CMK (cell line): ENCODE results near the gene LBR.

Experiments
- DNase-seq: peaks from one replicate; pipeline ENCODE4 v3.0.0-alpha.2; 2010; ENCODE audit warnings: low read depth

LBR gene

DNA sequence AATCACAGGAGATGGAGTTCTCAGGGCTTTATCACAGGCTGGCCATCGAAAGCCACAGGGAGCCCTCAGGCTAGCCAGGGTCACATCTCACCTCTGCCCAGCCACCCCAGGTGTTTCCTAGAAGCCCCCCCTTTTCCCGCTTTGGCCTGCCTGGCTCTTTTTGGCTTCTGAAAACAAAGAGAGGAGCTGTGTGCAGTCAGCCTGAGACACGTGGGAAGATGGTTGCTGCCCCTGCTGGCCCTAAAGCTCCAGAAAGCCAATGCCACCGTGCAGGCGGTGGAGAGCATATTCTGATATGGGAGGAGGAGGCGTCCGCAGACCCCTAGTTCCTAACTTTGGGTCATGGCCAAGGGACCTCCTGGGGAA lies 18.7 kb upstream of the LBR start:
- DNase-seq = no peak

GRCh38 chr1:225445639-225446594 lies 18.1 kb upstream of the LBR start:
- DNase-seq = no peak

DNA sequence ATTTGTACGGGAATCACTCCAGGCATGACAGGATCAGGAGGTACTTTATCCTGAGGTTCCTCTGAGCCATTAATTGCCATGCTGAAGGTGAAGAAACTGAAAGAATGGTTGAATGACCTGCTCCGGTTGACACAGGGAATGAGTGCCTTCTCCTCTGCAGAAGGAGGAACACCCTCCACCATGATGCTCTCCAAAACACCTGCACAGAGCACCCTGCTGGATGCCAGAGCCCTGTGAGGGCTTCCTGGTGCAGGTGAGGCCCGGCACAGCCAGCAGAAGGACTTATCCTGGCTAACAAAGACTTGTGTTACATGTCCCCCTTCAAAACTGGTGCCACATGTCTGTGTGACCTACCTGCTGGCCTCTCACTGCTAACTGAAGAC lies 14.3 kb upstream of the LBR start:
- no peak for DNase-seq

DNA sequence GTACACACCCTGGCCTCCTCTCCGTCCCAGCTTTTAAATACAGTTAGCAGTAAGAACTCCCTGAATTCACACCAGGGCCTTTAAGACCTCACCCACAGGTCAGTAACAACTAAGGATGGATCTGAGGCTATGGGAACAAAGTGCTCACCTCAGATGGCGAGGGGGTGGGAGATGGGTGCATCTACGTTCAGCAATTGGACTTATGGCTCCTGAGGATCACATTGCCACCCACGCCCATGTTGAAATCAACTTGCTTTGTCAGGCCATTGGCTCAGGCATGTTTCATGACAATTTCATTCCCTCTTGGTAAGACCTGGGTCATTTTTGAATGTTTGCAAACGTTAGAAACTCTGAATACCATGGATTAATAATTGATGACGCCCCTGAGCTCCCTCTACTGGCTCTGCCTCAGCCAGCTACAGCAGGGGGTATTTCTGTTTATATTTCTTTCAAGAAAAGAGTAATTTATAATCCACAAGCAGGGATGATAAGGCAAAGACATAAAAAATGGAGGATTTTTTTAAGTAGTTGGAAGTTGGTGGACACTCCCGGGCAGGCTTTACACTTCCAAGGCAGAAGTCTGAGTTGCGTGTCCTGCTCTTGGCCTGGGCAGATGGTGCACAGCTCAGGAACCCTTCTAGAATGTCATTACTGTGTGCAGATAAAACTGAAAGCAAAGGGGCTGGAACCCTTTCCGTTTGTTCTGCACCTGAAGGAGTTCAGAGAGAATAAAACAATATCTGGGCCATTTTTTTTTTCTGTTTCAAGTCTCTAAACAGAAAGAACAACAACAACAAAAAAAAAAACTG lies 13.7 kb upstream of the LBR start:
- DNase-seq = no peak

DNA sequence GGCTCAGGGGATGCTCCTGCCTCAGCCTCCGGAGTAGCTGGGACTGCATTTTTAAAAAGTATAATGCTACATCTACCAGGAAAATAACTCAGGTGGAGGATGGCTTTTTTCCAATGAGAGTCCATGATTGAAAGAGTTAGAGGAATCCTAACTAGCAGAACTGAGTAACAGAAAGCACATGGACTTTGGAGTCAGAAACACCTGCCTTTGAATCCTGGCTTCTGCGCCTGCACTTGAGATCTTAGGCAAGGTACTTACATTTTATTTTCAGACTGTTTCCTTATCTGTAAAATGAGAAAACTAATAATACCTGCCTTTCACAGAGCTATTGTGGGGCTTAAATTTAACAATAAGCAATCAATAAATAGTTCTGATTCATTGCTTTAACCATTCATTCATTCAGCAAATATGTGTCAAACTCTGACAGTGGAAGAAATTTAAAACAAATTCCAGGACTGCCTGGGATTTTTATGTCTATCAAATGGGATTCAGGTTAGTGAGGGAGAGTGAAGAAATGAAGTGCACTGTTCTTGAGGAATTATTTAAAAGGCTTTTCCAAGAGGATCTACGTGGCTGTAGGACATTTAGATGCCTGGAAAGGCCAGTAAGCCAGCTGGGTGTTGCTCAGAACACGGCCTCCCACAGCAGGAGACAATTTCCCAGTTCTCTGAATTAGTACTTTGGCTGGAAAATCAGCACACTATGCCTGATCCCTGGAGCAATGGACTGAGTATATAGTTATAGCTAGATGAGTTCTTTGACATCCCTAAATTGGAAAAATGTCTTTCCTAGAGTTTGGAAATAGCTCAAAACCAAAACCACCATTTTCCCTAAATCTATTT lies 12.8 kb upstream of the LBR start:
- DNase-seq = no peak

DNA sequence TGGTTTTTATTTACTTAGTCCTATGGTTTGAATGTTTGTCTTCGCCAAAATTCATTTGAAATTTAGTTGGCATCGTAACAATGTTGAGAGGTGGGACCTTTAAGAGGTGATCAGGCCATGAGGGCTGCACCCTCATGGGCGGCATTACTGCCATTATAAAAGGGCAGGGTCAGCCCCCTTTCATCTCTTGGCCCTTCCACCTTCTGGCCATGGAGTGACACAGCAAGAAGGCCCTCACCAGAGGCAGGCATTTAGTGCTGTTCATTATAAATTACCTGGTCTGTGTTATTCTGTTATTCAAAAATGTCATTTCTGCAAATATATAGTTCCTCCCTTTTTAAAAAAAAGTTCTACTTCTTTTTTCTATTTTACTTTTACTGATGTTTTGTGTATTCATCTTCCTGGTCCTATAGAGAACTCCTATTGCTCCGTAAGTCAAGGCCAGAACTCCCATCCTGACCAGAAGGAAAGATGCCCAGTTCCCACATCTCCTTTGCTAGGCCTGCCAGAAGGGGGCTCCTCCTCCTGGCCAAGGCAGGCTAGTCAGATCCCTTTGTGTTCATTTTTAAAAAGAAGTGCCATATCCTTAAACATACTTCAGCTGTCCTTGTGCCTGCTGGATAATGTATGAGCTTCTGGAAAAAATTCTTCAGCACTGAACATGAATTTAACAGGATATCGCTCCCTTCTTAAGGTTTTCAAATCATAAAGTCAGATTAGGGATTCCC lies 10.0 kb upstream of the LBR start:
- no peak for DNase-seq

GRCh38 chr1:225435957-225436392 lies 8.1 kb upstream of the LBR start:
- DNase-seq = no peak

DNA sequence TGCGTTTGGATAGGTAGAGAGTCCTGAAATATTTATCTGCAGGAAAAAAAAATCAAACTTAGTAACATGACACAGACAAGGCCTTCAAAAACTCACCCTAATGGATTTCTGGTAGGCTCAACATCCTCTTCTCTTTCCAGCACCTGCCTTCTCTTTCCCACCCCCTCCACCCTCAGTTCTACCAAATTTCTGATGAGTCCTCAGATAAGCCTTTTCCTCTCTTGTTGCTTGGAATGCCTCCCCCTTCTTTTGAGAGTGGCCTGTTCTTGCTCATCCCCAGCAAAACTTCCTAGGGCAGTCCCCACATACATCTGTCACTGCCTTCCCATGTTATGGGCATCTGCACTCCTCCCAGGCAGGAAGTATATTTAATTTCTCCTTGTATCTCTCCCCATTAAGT lies 7.6 kb upstream of the LBR start:
- DNase-seq = no peak

GRCh38 chr1:225435076-225435475 lies 7.2 kb upstream of the LBR start:
- no peak for DNase-seq

- DNase-seq = no peak
These were observed 6.2 kb upstream of the LBR start for GRCh38 chr1:225434046-225434445.

DNA sequence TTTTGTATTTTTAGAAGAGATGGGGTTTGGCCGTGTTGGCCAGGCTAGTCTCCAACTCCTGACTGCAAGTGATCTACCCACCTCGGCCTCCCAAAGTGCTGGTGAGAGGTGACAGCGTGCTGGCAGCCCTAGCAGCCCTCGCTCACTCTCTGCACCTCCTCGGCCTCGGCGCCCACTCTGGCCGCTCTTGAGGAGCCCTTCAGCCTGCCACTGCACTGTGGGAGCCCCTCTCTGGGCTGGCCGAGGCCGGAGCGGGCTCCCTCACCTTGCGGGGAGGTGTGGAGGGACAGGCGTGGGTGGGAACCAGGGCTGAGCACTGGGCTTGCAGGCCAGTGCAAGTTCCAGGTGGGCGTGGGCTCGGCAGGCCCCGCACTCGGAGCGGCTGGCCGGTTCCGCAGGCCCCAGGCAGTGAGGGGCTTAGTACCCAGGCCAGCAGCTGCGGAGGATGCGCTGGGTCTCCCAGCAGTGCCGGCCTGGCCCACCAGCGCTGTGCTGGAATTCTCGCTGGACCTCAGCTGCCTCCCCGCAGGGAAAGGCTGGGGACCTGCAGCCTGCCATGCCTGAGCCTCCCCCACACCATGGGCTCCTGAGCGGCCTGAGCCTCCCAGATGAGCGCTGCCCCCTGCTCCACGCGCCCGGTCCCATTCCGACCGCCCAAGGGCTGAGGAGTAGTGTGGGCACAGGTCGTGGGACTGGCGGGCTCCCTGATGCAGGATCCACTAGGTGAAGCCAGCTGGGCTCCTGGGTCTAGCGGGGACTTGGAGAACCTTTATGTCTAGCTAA lies 3.4 kb upstream of the LBR start:
- no peak for DNase-seq

GRCh38 chr1:225430301-225430700 lies 2.5 kb upstream of the LBR start:
- no peak for DNase-seq

DNA sequence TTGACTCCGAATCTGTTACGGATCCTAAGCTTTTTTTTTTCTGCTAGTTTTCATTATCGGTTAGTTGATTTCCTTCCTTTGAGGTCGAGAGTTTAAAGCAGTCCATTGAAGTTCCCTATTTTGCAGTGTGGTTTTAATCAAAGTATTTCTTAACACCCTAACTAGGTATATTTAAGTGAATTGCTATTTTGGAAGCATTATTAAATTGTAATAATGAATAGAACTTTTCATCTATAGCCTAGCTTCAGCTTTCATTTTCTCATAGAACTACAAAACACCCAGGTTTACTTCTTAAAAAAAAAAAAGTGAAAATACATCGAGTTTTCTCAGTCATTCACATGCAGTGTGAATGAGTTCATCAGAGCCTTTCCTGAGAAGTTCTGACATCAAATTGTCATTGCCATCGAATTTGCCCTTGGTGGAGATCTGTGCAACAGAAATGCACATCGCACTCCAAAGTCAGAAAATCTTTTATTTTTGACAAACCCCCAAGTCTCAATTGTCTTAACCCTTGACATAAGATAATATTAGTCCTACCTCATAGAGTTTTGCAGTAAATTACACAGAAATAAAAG lies 1.1 kb upstream of the LBR start:
- DNase-seq = no peak

GRCh38 chr1:225428068-225428880 lies 436 bp upstream of the LBR start:
- DNase-seq = peak; percentile 82

DNA sequence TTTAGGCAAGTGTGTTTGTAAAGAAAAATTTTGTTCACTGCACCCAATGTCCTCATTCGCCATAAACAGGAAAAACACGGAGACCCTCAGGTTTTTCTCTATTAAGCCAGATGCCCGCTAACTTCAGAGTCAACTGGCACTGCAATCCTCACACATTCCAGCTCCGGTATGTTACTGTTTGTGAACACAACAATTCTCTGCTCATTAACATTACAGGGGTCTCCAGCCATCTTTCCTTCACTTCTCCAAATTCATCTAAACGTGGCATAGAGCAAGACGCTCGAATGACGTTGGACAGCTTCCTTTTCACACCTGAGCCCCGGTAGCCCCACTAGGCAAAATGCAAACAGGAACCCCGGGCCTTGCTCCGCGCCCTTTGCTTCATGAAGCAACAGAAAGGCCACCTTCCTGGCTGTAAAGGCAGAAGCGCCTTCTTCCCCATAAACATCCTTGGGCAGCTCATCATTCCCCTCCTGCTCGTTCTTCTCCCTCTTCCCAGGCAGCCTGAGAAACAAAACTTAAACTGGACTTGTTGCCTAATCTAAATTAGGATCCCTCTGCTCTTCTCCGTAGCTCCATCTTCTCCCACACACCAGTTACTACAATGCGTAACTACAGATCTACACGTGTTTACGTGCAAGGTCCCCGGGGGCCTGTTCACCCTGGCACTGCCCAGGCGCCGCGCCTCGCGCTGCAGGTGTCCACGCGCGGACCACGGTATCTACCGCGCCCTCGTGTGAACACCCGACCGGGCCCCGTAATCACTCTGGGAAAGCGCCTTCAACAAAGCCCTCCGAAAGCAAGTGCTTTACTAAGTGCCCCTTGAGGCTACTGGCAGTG lies 1.2 kb downstream of the LBR start:
- no peak for DNase-seq

DNA sequence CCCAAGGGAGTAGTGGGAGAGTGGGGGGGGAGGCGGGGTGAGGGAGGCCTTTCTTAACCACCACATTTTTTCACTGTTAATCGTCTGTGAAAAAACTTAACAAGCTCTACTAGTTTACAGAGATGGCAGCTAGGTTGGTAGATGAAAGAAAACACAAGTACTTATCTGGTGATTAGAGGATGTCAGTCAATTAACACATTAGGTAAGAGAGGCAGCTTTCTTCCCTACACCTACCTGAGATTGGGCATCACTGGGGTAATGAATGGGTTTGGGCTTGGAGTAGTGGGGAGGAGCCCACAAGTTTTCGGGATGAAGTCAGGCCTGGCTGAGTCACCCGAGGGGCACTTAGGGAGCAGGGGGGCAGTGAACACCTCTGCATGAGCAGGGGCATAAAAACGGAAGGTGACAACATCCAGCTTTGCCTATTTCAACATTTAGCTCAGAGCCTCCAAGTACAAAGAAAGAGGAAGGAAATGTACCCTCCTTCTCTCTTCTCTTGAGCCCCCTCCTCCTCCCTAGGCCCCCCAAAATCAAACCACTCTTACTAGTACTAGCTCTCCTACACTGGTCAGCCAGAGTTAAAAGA lies 2.5 kb downstream of the LBR start:
- DNase-seq = no peak

GRCh38 chr1:225424562-225425200 lies 3.2 kb downstream of the LBR start:
- DNase-seq = no peak

DNA sequence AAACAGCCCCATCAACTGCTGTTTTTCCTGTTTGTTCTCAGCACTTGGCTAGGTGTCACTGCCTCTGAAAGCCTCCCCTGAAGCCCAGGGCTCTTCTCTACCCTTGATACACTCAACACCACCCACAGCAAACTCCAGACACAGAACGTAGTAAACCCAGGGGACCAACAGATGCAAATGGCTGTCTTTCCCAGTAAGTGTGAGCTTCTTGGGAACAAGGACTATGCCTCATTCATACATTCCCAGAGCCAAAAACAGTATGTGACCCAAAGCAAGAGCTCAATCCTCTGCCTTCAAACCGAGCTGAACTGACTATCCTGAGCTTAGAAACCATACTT lies 4.4 kb downstream of the LBR start:
- no peak for DNase-seq
